Measurements from ENCODE around the gene HES5. TPM values are rescaled to one million over a fixed set of nuclear protein-coding genes. Genes with fewer than 3 reads are reported as not detected.

Gene HES5
- total RNA-seq, 6 experiments from 2014 or later = 0.18 to 0.25 TPM; not detected in 4

- H3K36me3 ChIP-seq = peaks cover 15 to 82% (median 46%) of the 10 kb centered on the region in 4 donors
- TF ChIP-seq CTCF (IDR thresholded peaks at IDR 0.05) (no peak), POLR2A (IDR thresholded peaks at IDR 0.05) (no peak)
- H3K27me3 ChIP-seq = no peaks in the 10 kb centered on the region
- WGBS (ENCODE audit: insufficient coverage, low coverage, low lambda C conversion rate, missing lambda C conversion rate) = 93% methylated on average over 5 of the region's 45 CpGs
- no peak overlapping the region for H3K27ac ChIP-seq
- no peaks in the 10 kb centered on the region for H3K9me3 ChIP-seq
- intact Hi-C loops (cut with DNase I) = no loop called here
- no peak overlapping the region for H3K4me3 ChIP-seq
- ATAC-seq = no peak
- H3K4me1 ChIP-seq = peaks cover 0 to under 1% (median 0%) of the 10 kb centered on the region in 4 donors
- DNase-seq = no peak
These were observed 14.9 kb downstream of the HES5 start for GRCh38 chr1:2514863-2515762.

GRCh38 chr1:2513939-2514652, 16.0 kb downstream of the HES5 start:
- H3K4me3 ChIP-seq = no peak overlapping the region
- no peak for TF ChIP-seq POLR2A (IDR thresholded peaks at IDR 0.05)
- no peak for TF ChIP-seq CTCF (IDR thresholded peaks at IDR 0.05)
- no peak for ATAC-seq
- H3K27ac ChIP-seq = no peak overlapping the region
- no peaks in the 10 kb centered on the region for H3K9me3 ChIP-seq
- WGBS (ENCODE audit: insufficient coverage, low coverage, low lambda C conversion rate, missing lambda C conversion rate) = 92% methylated on average over 14 of the region's 43 CpGs
- DNase-seq = no peak
- H3K27me3 ChIP-seq = no peaks in the 10 kb centered on the region
- intact Hi-C loops (cut with DNase I) = no loop called here
- peaks cover 15 to 77% (median 43%) of the 10 kb centered on the region in 4 donors for H3K36me3 ChIP-seq
- peaks cover 0 to 4% (median 0%) of the 10 kb centered on the region in 4 donors for H3K4me1 ChIP-seq

DNA sequence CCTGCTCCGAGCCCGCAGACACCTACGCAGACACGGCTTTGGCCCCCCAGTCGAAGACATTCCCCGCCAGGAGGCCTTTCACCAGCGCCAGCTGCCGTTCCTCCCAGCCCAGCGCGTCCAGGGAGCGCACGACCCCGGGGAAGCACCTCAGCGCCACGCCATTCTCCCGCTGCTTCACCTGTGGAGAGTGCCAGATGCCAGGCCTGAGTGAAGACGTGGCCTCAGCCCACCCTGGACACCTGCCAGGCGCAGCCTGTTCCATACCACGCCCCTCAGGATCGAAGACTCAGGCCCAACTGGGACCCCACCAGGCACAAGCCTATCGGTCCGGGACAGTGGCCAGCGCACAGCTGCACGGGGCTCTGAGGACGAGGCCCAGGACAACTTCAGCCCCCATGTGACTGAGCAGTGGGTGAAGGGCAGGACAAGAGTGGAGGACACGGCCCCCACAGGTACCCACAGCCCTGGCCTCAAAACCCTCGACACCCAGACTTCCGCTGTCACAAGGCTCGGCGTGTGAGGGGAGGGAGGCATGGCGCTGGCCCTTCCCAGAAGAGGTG, 17.1 kb downstream of the HES5 start:
- 93% methylated on average over 9 of the region's 31 CpGs for WGBS (ENCODE audit: insufficient coverage, low coverage, low lambda C conversion rate, missing lambda C conversion rate)
- Histone ChIP-seq H3K27ac (no peak overlapping the region), H3K4me1 (peaks cover 0 to 4% (median 0%) of the 10 kb centered on the region in 4 donors), H3K9me3 (no peaks in the 10 kb centered on the region), H3K4me3 (no peak overlapping the region), H3K36me3 (peaks cover 9 to 74% (median 42%) of the 10 kb centered on the region in 4 donors), H3K27me3 (no peaks in the 10 kb centered on the region)
- intact Hi-C loops (cut with DNase I) = no loop called here
- ATAC-seq = no peak
- DNase-seq = no peak
- TF ChIP-seq CTCF (IDR thresholded peaks at IDR 0.05) (no peak), POLR2A (IDR thresholded peaks at IDR 0.05) (no peak)

DNA sequence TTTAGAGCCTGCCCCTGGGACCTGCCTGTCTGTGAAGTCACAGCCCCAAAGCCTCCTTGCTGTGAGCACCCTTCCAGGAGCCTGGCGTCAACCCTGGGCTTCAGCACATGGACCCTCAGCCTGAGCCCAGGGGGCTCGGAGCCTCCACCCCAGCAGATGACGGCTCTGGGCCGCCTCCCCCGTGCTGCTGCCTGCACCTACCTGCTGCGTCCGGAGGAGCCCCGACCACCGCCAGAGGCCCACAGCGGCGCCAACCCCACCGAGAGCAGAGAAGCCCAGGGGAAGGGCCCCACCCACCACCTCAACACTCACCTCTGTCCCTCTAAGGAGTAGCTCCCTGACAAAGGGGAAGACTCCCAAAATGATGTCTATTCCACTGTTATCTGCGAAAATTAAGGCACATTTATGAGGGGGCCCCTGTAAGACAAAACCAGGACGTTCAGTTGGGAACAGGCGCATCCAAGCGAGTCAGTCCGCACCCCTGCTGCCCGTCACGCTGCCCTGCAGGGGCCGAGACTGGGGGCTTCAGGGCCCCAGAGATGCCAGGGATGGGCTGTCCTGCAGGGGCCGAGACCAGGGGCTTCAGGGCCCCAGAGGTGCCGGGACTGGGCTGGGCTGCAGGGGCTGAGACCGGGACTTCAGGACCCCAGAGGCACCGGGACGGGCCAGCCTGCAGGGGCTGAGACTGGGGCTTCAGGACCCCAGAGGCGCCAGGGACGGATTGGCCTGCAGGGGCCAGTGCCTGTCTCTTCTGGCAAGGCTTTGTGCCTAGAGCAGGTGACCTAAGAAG, 19.5 kb downstream of the HES5 start:
- Histone ChIP-seq H3K27me3 (no peaks in the 10 kb centered on the region), H3K27ac (no peak overlapping the region), H3K9me3 (no peaks in the 10 kb centered on the region), H3K36me3 (peaks cover 7 to 59% (median 34%) of the 10 kb centered on the region in 4 donors), H3K4me1 (peaks cover 0 to 4% (median 0%) of the 10 kb centered on the region in 4 donors), H3K4me3 (no peak overlapping the region)
- 92% methylated on average over 2 of the region's 27 CpGs for WGBS (ENCODE audit: insufficient coverage, low coverage, low lambda C conversion rate, missing lambda C conversion rate)
- TF ChIP-seq POLR2A (IDR thresholded peaks at IDR 0.05) (no peak), CTCF (IDR thresholded peaks at IDR 0.05) (no peak)
- DNase-seq = no peak
- intact Hi-C loops (cut with DNase I) = no loop called here
- ATAC-seq = no peak
